Astrocyte (in vitro differentiated cells and primary cell): Measurements from ENCODE around the gene TBC1D22B. TPM values are rescaled to one million over a fixed set of nuclear protein-coding genes. Genes with fewer than 3 reads are reported as not detected.
A peak's percentile ranks its signal among the peaks of the same experiment; 100 is the strongest.

ENCODE experiments used
- DNase-seq: peaks from one replicate; pipeline ENCODE4 v3.0.0-alpha.2; 2010; ENCODE audit warnings: low read depth
- FAIRE-seq: peaks from 2 replicates; lab custom pipeline; 2011; peaks lifted over from hg19 to GRCh38; lab: Jason Lieb, UNC
- H2AFZ ChIP-seq: 2 replicates; pipeline ENCODE4 v1.6.0; 2012; ENCODE audit warnings: low read depth, low read length, inconsistent platforms
- H3K27ac ChIP-seq: 2 replicates; pipeline ENCODE4 v1.5.1; 2011; ENCODE audit warnings: low read depth, low read length, inconsistent platforms
- H3K27me3 ChIP-seq: 2 replicates; pipeline ENCODE4 v1.6.0; 2011; ENCODE audit warnings: low read length, inconsistent platforms; ENCODE audit not compliant: insufficient read depth
- H3K36me3 ChIP-seq: 2 replicates; pipeline ENCODE4 v1.5.1; 2011; ENCODE audit warnings: low read length, inconsistent platforms; ENCODE audit not compliant: insufficient read depth
- H3K4me1 ChIP-seq: 2 replicates; pipeline ENCODE4 v1.5.1; 2011; ENCODE audit warnings: low read length, inconsistent platforms; ENCODE audit not compliant: insufficient read depth
- H3K4me2 ChIP-seq: 2 replicates; pipeline ENCODE4 v1.6.0; 2012; ENCODE audit warnings: low read length, inconsistent platforms
- H3K4me3 ChIP-seq: 2 replicates; pipeline ENCODE4 v1.5.1; 2011; ENCODE audit warnings: low read depth, mild to moderate bottlenecking, low read length, inconsistent platforms; ENCODE audit not compliant: insufficient read depth
- H3K79me2 ChIP-seq: 2 replicates; pipeline ENCODE4 v1.6.0; 2012; ENCODE audit warnings: mild to moderate bottlenecking, low read length, inconsistent platforms; ENCODE audit not compliant: insufficient read depth
- H3K9ac ChIP-seq: 2 replicates; pipeline ENCODE4 v1.6.0; 2012; ENCODE audit warnings: mild to moderate bottlenecking, low read length, inconsistent platforms
- H3K9me3 ChIP-seq: 2 replicates; pipeline ENCODE4 v1.5.1; 2012; ENCODE audit warnings: low read depth, mild to moderate bottlenecking, low read length, inconsistent platforms; ENCODE audit not compliant: insufficient read depth
- H4K20me1 ChIP-seq: 2 replicates; pipeline ENCODE4 v1.6.0; 2012; ENCODE audit warnings: low read length, inconsistent platforms; ENCODE audit not compliant: insufficient read depth
- H3K27ac Mint-ChIP-seq: one replicate; pipeline ENCODE4 v1.8.0; 2021; ENCODE audit warnings: mild to moderate bottlenecking, mixed read lengths; ENCODE audit not compliant: unreplicated experiment
- H3K27me3 Mint-ChIP-seq: one replicate; pipeline ENCODE4 v1.8.0; 2021; ENCODE audit warnings: low read depth, mixed read lengths; ENCODE audit not compliant: unreplicated experiment
- H3K36me3 Mint-ChIP-seq: one replicate; pipeline ENCODE4 v1.8.0; 2021; ENCODE audit warnings: low read depth, mixed read lengths; ENCODE audit not compliant: unreplicated experiment
- H3K4me1 Mint-ChIP-seq: one replicate; pipeline ENCODE4 v1.8.0; 2021; ENCODE audit warnings: low read depth, mixed read lengths; ENCODE audit not compliant: unreplicated experiment
- H3K4me3 Mint-ChIP-seq: one replicate; pipeline ENCODE4 v1.8.0; 2021; ENCODE audit warnings: mild to moderate bottlenecking, moderate library complexity, mixed read lengths; ENCODE audit not compliant: unreplicated experiment
- H3K9me3 Mint-ChIP-seq: one replicate; pipeline ENCODE4 v1.8.0; 2021; ENCODE audit warnings: mild to moderate bottlenecking, mixed read lengths; ENCODE audit not compliant: unreplicated experiment
- CTCF ChIP-seq: IDR thresholded peaks from 2 replicates; pipeline ENCODE4 v1.5.1; 2011; ENCODE audit warnings: low read depth, mild to moderate bottlenecking, inconsistent platforms, low read length, moderate library complexity; ENCODE audit not compliant: insufficient read depth
- EZH2 ChIP-seq: IDR thresholded peaks from 2 replicates; pipeline ENCODE4 v1.6.1; 2012; ENCODE audit warnings: mild to moderate bottlenecking, low read length, inconsistent platforms; ENCODE audit not compliant: insufficient read depth
- total RNA-seq: library from RNA; stranded (reverse); gene quantifications from 2 replicates; pipeline ENCODE4 v1.2.1, GENCODE V29; 2021

TBC1D22B gene
- total RNA-seq, 1 donor from 2014 or later: 10.8 TPM

GRCh38 chr6:37359039-37359438 is 101.5 kb downstream of the TBC1D22B start:
- no peak for FAIRE-seq
- Histone ChIP-seq H3K9me3 (no peaks in the 10 kb centered on the region), H3K36me3 (peaks cover 13% of the 10 kb centered on the region), H4K20me1 (peaks cover 56% of the 10 kb centered on the region), H2AFZ (no peak overlapping the region), H3K9ac (no peak overlapping the region), H3K27ac (no peak overlapping the region), H3K4me3 (no peak overlapping the region), H3K27me3 (no peaks in the 10 kb centered on the region), H3K4me1 (peaks cover 6% of the 10 kb centered on the region), H3K79me2 (peaks cover 53% of the 10 kb centered on the region), H3K4me2 (no peak overlapping the region)
- Mint-ChIP-seq H3K27me3 (no peaks in the 10 kb centered on the region), H3K4me3 (no peak overlapping the region), H3K27ac (no peak overlapping the region), H3K4me1 (peaks cover 13% of the 10 kb centered on the region), H3K9me3 (no peaks in the 10 kb centered on the region), H3K36me3 (no peaks in the 10 kb centered on the region)
- no peak for DNase-seq
- TF ChIP-seq CTCF (no peak), EZH2 (no peak)

- no peak for DNase-seq
- Histone ChIP-seq H3K9ac (no peak overlapping the region), H3K9me3 (no peaks in the 10 kb centered on the region), H3K27me3 (no peaks in the 10 kb centered on the region), H3K36me3 (peaks cover 13% of the 10 kb centered on the region), H3K27ac (no peak overlapping the region), H2AFZ (no peak overlapping the region), H3K4me3 (no peak overlapping the region), H3K4me2 (no peak overlapping the region), H3K4me1 (no peaks in the 10 kb centered on the region), H4K20me1 (peaks cover 47% of the 10 kb centered on the region), H3K79me2 (peaks cover 22% of the 10 kb centered on the region)
- H3K36me3 Mint-ChIP-seq: peaks cover 4% of the 10 kb centered on the region
- no peak for TF ChIP-seq EZH2
- TF ChIP-seq CTCF: no peak
- H3K4me3 Mint-ChIP-seq: no peak overlapping the region
- H3K27ac Mint-ChIP-seq: peak overlapping the region; percentile 12
- H3K4me1 Mint-ChIP-seq: peaks cover 6% of the 10 kb centered on the region
- no peaks in the 10 kb centered on the region for H3K27me3 Mint-ChIP-seq
- no peaks in the 10 kb centered on the region for H3K9me3 Mint-ChIP-seq
- no peak for FAIRE-seq
Measured at GRCh38 chr6:37362101-37362828, 104.7 kb downstream of the TBC1D22B start.

GRCh38 chr6:37365791-37366190 is 108.2 kb downstream of the TBC1D22B start:
- H3K27ac Mint-ChIP-seq: no peak overlapping the region
- FAIRE-seq: no peak

More at GRCh38 chr6:37365791-37366190, 108.2 kb downstream of the TBC1D22B start:
- TF ChIP-seq CTCF (peak; percentile 12), EZH2 (no peak)
- H3K4me3 Mint-ChIP-seq: no peak overlapping the region
- Histone ChIP-seq H3K4me3 (no peak overlapping the region), H3K36me3 (peaks cover 16% of the 10 kb centered on the region), H3K27ac (no peak overlapping the region), H3K4me2 (no peak overlapping the region), H3K4me1 (peaks cover 14% of the 10 kb centered on the region), H3K9ac (no peak overlapping the region), H3K27me3 (no peaks in the 10 kb centered on the region), H4K20me1 (peaks cover 31% of the 10 kb centered on the region), H3K9me3 (no peaks in the 10 kb centered on the region), H3K79me2 (no peaks in the 10 kb centered on the region), H2AFZ (no peak overlapping the region)
- no peaks in the 10 kb centered on the region for H3K27me3 Mint-ChIP-seq
- DNase-seq: peak; percentile 14
- H3K4me1 Mint-ChIP-seq: peaks cover 18% of the 10 kb centered on the region
- peaks cover 13% of the 10 kb centered on the region for H3K36me3 Mint-ChIP-seq
- H3K9me3 Mint-ChIP-seq: peaks cover 1% of the 10 kb centered on the region
